ENCODE results near the gene MARCHF5.
"Not testable (repeated sequence)": the region's sequence is repeated elsewhere in the genome, so short reads cannot be mapped to it uniquely, and the experiment has no call there.

Gene MARCHF5

DNA sequence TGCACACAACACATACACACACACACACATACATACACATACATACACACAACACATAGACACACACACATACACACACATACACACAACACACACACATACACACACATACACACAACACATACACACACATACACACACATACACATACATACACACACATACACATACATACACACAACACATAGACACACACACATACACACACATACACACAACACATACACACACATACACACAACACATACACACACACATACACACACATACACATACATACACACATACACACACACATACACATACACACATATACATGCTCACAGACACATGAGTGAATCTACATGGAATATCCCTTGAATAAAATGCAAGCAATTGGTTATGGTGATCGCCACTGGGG, 102.2 kb downstream of the MARCHF5 start:
- DNase-seq = not testable (repeated sequence)

DNA sequence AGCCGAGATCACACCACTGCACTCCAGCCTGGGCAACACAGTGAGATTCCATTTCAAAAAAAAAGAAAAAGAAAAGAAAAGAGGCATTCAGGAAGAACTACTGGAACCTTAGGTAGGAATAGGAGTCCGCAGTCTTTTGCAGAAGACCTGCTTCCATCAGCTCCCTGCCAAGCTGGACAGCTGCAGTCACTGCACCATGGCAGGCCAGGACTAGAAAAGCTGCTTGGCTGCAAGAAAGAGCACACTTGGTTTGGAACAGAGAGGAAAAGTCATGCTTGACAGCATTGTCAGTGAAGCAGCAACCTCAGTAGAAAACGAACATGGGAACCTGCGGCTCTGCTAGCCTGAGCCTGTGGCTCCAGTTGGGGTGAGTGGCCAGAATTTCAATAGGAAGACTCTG, 104.3 kb downstream of the MARCHF5 start:
- DNase-seq = peak; percentile 63

DNA sequence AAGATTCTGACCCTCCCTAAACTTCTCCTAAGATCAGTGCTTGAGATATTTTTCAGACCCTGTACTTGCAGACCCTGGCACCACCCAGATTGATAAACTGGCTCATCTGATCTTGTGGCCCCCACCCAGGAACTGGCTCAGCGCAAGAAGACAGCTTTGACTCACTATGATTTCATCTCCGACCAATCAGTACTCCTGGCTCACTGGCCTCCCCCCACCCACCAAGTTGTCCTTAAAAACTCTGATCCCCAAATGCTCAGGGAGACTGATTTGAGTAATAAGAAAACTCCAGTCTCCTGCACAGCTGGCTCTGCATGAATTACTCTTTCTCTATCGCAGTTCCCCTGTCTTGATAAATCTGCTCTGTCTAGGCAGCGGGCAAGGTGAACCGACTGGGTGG, 111.3 kb downstream of the MARCHF5 start:
- DNase-seq = not testable (repeated sequence)
